Measurements from ENCODE around the gene ITPR1. TPM values are rescaled to one million over a fixed set of nuclear protein-coding genes. Genes with fewer than 3 reads are reported as not detected.

The ITPR1 gene
- total RNA-seq, 1 donor from 2014 or later = 6.7 TPM

GRCh38 chr3:4766716-4767499 is 273.8 kb downstream of the ITPR1 start:
- Mint-ChIP-seq H3K4me3 (ENCODE audit: unreplicated experiment) (no peak overlapping the region), H3K4me1 (ENCODE audit: low read depth, unreplicated experiment) (no peaks in the 10 kb centered on the region), H3K36me3 (ENCODE audit: low read depth, unreplicated experiment) (peaks cover 24% of the 10 kb centered on the region), H3K27me3 (ENCODE audit: low read depth, unreplicated experiment) (peaks cover 2% of the 10 kb centered on the region), H3K9me3 (ENCODE audit: unreplicated experiment) (peaks cover 24% of the 10 kb centered on the region), H3K27ac (ENCODE audit: unreplicated experiment) (no peak overlapping the region)
- no peak for FAIRE-seq
- no peaks in the 10 kb centered on the region for H3K36me3 ChIP-seq (ENCODE audit: insufficient read depth, low read length)
- H2AFZ ChIP-seq (ENCODE audit: low read depth, low read length) = no peak overlapping the region
- no peak overlapping the region for H3K27ac ChIP-seq (ENCODE audit: low read depth, low read length)
- no peak overlapping the region for H3K4me2 ChIP-seq (ENCODE audit: low read length)
- no peak overlapping the region for H3K9ac ChIP-seq (ENCODE audit: low read length)
- no peak overlapping the region for H3K4me3 ChIP-seq (ENCODE audit: insufficient read depth, low read depth, low read length)
- H3K27me3 ChIP-seq (ENCODE audit: insufficient read depth, low read length) = no peaks in the 10 kb centered on the region
- no peak for DNase-seq (ENCODE audit: low read depth)
- no peaks in the 10 kb centered on the region for H3K4me1 ChIP-seq (ENCODE audit: insufficient read depth, low read length)
- no peaks in the 10 kb centered on the region for H4K20me1 ChIP-seq (ENCODE audit: insufficient read depth, low read length)
- TF ChIP-seq CTCF (IDR thresholded peaks at IDR 0.05; ENCODE audit: insufficient read depth, low read depth, low read length) (no peak), EZH2 (IDR thresholded peaks at IDR 0.05; ENCODE audit: insufficient read depth, low read length) (no peak)
- no peaks in the 10 kb centered on the region for H3K79me2 ChIP-seq (ENCODE audit: insufficient read depth, low read length)
- H3K9me3 ChIP-seq (ENCODE audit: insufficient read depth, low read depth, low read length) = peaks cover 6% of the 10 kb centered on the region

- Histone ChIP-seq H3K4me1 (ENCODE audit: insufficient read depth, low read length) (no peaks in the 10 kb centered on the region), H3K27me3 (ENCODE audit: insufficient read depth, low read length) (no peaks in the 10 kb centered on the region), H3K9me3 (ENCODE audit: insufficient read depth, low read depth, low read length) (peaks cover 6% of the 10 kb centered on the region), H3K79me2 (ENCODE audit: insufficient read depth, low read length) (no peaks in the 10 kb centered on the region), H3K9ac (ENCODE audit: low read length) (no peak overlapping the region), H3K27ac (ENCODE audit: low read depth, low read length) (no peak overlapping the region), H4K20me1 (ENCODE audit: insufficient read depth, low read length) (no peaks in the 10 kb centered on the region), H3K4me2 (ENCODE audit: low read length) (no peak overlapping the region), H3K4me3 (ENCODE audit: insufficient read depth, low read depth, low read length) (no peak overlapping the region), H2AFZ (ENCODE audit: low read depth, low read length) (no peak overlapping the region), H3K36me3 (ENCODE audit: insufficient read depth, low read length) (no peaks in the 10 kb centered on the region)
- peaks cover 4% of the 10 kb centered on the region for H3K27me3 Mint-ChIP-seq (ENCODE audit: low read depth, unreplicated experiment)
- H3K9me3 Mint-ChIP-seq (ENCODE audit: unreplicated experiment) = peaks cover 21% of the 10 kb centered on the region
- no peak for TF ChIP-seq EZH2 (IDR thresholded peaks at IDR 0.05; ENCODE audit: insufficient read depth, low read length)
- no peak for TF ChIP-seq CTCF (IDR thresholded peaks at IDR 0.05; ENCODE audit: insufficient read depth, low read depth, low read length)
- DNase-seq (ENCODE audit: low read depth) (no peak), FAIRE-seq (no peak)
- H3K36me3 Mint-ChIP-seq (ENCODE audit: low read depth, unreplicated experiment) = peaks cover 19% of the 10 kb centered on the region
- no peak overlapping the region for H3K4me3 Mint-ChIP-seq (ENCODE audit: unreplicated experiment)
- no peak overlapping the region for H3K27ac Mint-ChIP-seq (ENCODE audit: unreplicated experiment)
- no peaks in the 10 kb centered on the region for H3K4me1 Mint-ChIP-seq (ENCODE audit: low read depth, unreplicated experiment)
Measured at GRCh38 chr3:4768021-4768420, 274.9 kb downstream of the ITPR1 start.

GRCh38 chr3:4768521-4768920 is 275.4 kb downstream of the ITPR1 start:
- H3K4me1 Mint-ChIP-seq (ENCODE audit: low read depth, unreplicated experiment) = no peaks in the 10 kb centered on the region
- Histone ChIP-seq H3K79me2 (ENCODE audit: insufficient read depth, low read length) (no peaks in the 10 kb centered on the region), H3K9me3 (ENCODE audit: insufficient read depth, low read depth, low read length) (peaks cover 6% of the 10 kb centered on the region), H3K27me3 (ENCODE audit: insufficient read depth, low read length) (no peaks in the 10 kb centered on the region), H3K36me3 (ENCODE audit: insufficient read depth, low read length) (no peaks in the 10 kb centered on the region), H3K4me3 (ENCODE audit: insufficient read depth, low read depth, low read length) (no peak overlapping the region), H3K9ac (ENCODE audit: low read length) (no peak overlapping the region), H2AFZ (ENCODE audit: low read depth, low read length) (no peak overlapping the region), H3K4me1 (ENCODE audit: insufficient read depth, low read length) (no peaks in the 10 kb centered on the region), H4K20me1 (ENCODE audit: insufficient read depth, low read length) (no peaks in the 10 kb centered on the region), H3K4me2 (ENCODE audit: low read length) (no peak overlapping the region), H3K27ac (ENCODE audit: low read depth, low read length) (no peak overlapping the region)
- no peak overlapping the region for H3K4me3 Mint-ChIP-seq (ENCODE audit: unreplicated experiment)
- FAIRE-seq = no peak
- H3K9me3 Mint-ChIP-seq (ENCODE audit: unreplicated experiment) = peaks cover 21% of the 10 kb centered on the region
- DNase-seq (ENCODE audit: low read depth) = no peak
- peaks cover 4% of the 10 kb centered on the region for H3K27me3 Mint-ChIP-seq (ENCODE audit: low read depth, unreplicated experiment)
- H3K36me3 Mint-ChIP-seq (ENCODE audit: low read depth, unreplicated experiment) = peaks cover 16% of the 10 kb centered on the region
- no peak overlapping the region for H3K27ac Mint-ChIP-seq (ENCODE audit: unreplicated experiment)
- TF ChIP-seq CTCF (IDR thresholded peaks at IDR 0.05; ENCODE audit: insufficient read depth, low read depth, low read length) = no peak
- TF ChIP-seq EZH2 (IDR thresholded peaks at IDR 0.05; ENCODE audit: insufficient read depth, low read length) = no peak
